Endothelial cell of umbilical vein (primary cell): ENCODE data around the gene HOXA4.

Experiments used
- CTCF ChIP-seq, 2 donors: IDR thresholded peaks; 1 replicate in 1 of 2; 2 replicates in 1 of 2; pipeline ENCODE4 v1.5.1; 2011; ENCODE audit warnings: low read length in 2 of 2, mild to moderate bottlenecking in 2 of 2, moderate library complexity in 2 of 2, control low read depth in 1 of 2, inconsistent platforms in 1 of 2, low read depth in 1 of 2; ENCODE audit not compliant: insufficient read depth in 1 of 2; ENCODE audit errors: extremely low read depth in 1 of 2
- EZH2 ChIP-seq: IDR thresholded peaks from 2 replicates; pipeline ENCODE4 v1.6.1; 2012; ENCODE audit warnings: borderline replicate concordance, low read depth, mild to moderate bottlenecking, moderate library complexity, low read length, inconsistent platforms; ENCODE audit not compliant: severe bottlenecking
- FOS ChIP-seq: IDR thresholded peaks from 2 replicates; pipeline ENCODE4 v1.6.1; 2011; ENCODE audit warnings: mild to moderate bottlenecking, low read length, moderate library complexity, borderline replicate concordance; ENCODE audit not compliant: insufficient read depth
- GATA2 ChIP-seq: IDR thresholded peaks from 2 replicates; pipeline ENCODE4 v1.7.0; 2011; ENCODE audit warnings: low read depth, mild to moderate bottlenecking, moderate library complexity, mixed read lengths, low read length; ENCODE audit not compliant: insufficient read length, insufficient read depth
- JUN ChIP-seq: IDR thresholded peaks from 2 replicates; pipeline ENCODE4 v1.6.1; 2011; ENCODE audit warnings: borderline replicate concordance, low read depth; ENCODE audit not compliant: insufficient read length, insufficient read depth
- MAX ChIP-seq: IDR thresholded peaks from 2 replicates; pipeline ENCODE4 v1.6.1; 2011; ENCODE audit not compliant: insufficient read depth, insufficient read length
- MYC ChIP-seq: IDR thresholded peaks from one replicate; pipeline ENCODE4 v1.6.1; 2011; ENCODE audit warnings: mild to moderate bottlenecking, low read depth, low read length
- POLR2A ChIP-seq: IDR thresholded peaks from 2 replicates; pipeline ENCODE4 v1.6.1; 2012; ENCODE audit warnings: low read depth, mild to moderate bottlenecking, control low read depth, low read length
- POLR2AphosphoS5 ChIP-seq: IDR thresholded peaks from 2 replicates; pipeline ENCODE4 v1.6.1; 2012; ENCODE audit warnings: low read depth, mild to moderate bottlenecking, control low read depth, low read length, moderate library complexity; ENCODE audit not compliant: insufficient read depth

DNA sequence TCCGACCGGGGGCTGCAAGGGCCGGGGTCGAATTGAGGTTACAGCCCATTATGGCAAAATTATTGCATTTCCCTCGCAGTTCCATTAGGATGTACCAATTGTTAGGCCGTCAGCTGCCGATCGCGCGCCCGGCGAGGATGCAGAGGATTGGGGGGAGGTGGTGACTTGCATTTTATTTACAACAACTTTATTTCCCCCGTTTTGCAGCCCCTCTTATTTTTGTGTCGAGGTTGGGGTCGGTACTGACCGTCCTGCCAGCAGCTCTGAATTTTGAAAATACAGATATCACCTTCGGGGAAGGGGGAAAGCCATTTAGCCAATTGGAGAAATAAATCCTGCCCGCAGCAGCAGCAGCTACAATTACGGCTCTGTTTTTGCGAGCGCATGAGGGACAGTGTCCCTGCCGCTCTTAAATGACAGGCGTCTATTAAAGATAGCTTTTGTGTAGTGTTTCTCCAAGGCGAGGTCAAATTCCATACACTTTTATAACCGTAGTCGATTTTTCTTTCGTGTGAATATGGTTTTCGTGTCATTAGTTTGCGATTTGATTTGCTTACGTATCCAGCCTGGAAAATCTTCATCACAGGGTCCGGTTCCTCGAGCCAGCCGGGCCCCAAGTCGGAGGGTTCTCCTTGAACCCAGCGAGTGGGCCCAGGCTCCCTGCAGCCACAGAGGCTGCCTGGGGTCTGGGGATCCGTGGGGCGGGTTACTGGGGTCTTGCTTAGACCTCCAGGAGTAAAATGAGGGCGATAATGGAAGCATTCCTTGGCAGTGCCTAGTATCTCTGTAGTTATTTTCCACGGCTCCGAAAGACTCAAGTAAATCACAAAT, 13.6 kb upstream of the HOXA4 start:
- TF ChIP-seq CTCF (IDR thresholded peaks at IDR 0.05; ENCODE audit: extremely low read depth in 1 of 2, insufficient read depth in 1 of 2, low read depth in 1 of 2, low read length in 2 of 2) = no peak
- no peak for TF ChIP-seq POLR2A
- TF ChIP-seq EZH2 = no peak
- TF ChIP-seq FOS = no peak
- TF ChIP-seq JUN = no peak
- no peak for TF ChIP-seq POLR2AphosphoS5
- TF ChIP-seq MAX = no peak
- TF ChIP-seq MYC = no peak
- TF ChIP-seq GATA2 = no peak
